HG03280 (cell line): ENCODE data around the gene SAMD10.
"Not testable (repeated sequence)": the region's sequence is repeated elsewhere in the genome, so short reads cannot be mapped to it uniquely, and the experiment has no call there.

Experiments
- ATAC-seq: cut with Tn5 transposase; IDR thresholded peaks from one replicate; pipeline ENCODE4 v1.9.1; 2021; ENCODE audit warnings: mild to moderate bottlenecking, moderate library complexity; ENCODE audit not compliant: unreplicated experiment

Gene SAMD10

GRCh38 chr20:64003960-64004725, 24.7 kb upstream of the SAMD10 start:
- no peak for ATAC-seq

GRCh38 chr20:64001607-64002011, 22.2 kb upstream of the SAMD10 start:
- no peak for ATAC-seq

- no peak for ATAC-seq
These were observed 21.5 kb upstream of the SAMD10 start for GRCh38 chr20:64000906-64001305.

- no peak for ATAC-seq
These were observed 3.5 kb upstream of the SAMD10 start for GRCh38 chr20:63982937-63983336.

GRCh38 chr20:63980806-63981728, 1.6 kb upstream of the SAMD10 start, which contains the start of gene PRPF6:
Gene PRPF6, plus strand, starts transcription at chr20:63981132. Its CDS starts 114 bp downstream, at chr20:63981246.
- peak; percentile 68 for ATAC-seq

- ATAC-seq = peak; percentile 5
These were observed 919 bp upstream of the SAMD10 start for GRCh38 chr20:63980317-63980805.

GRCh38 chr20:63979229-63979556, 249 bp downstream of the SAMD10 start:
- ATAC-seq = no peak

GRCh38 chr20:63978319-63979228, 868 bp downstream of the SAMD10 start:
- peak; percentile 33 for ATAC-seq

- no peak for ATAC-seq
These were observed 1.6 kb downstream of the SAMD10 start for GRCh38 chr20:63977739-63978276.

- no peak for ATAC-seq
These were observed 2.3 kb downstream of the SAMD10 start for GRCh38 chr20:63976980-63977738.

GRCh38 chr20:63976511-63976910, 2.9 kb downstream of the SAMD10 start:
- ATAC-seq = not testable (repeated sequence)

- ATAC-seq = no peak
These were observed 4.8 kb downstream of the SAMD10 start for GRCh38 chr20:63974402-63975200.

- ATAC-seq = no peak
These were observed 5.6 kb downstream of the SAMD10 start for GRCh38 chr20:63973636-63974401.

- ATAC-seq = no peak
These were observed 6.3 kb downstream of the SAMD10 start for GRCh38 chr20:63973160-63973479.

GRCh38 chr20:63972312-63973159, 6.9 kb downstream of the SAMD10 start:
- ATAC-seq = no peak

- not testable (repeated sequence) for ATAC-seq
These were observed 7.5 kb downstream of the SAMD10 start for GRCh38 chr20:63971960-63972311.

GRCh38 chr20:63970714-63971431, 8.6 kb downstream of the SAMD10 start:
- no peak for ATAC-seq
